Coronary artery (tissue), 2 donors: ENCODE measurements around the gene ELMO3.
A peak's percentile ranks its signal among the peaks of the same experiment; 100 is the strongest.

ENCODE experiments used
- DNase-seq: peaks from one replicate; pipeline ENCODE4 v3.0.0-alpha.2; 2017; ENCODE audit warnings: low spot score
- H3K27ac ChIP-seq, 2 donors: fragments of 200-600 bp; sonication (generic); one replicate each; pipeline ENCODE4 v1.5.1; 2016 to 2019
- H3K4me3 ChIP-seq: fragments of 200-600 bp; sonication (generic); 2 replicates; pipeline ENCODE4 v1.5.1; 2016; ENCODE audit warnings: mild to moderate bottlenecking, moderate library complexity
- TF ChIP-seq, protein P1 (sequence below): fragments of 200-600 bp; sonication (generic); IDR thresholded peaks from one replicate; pipeline ENCODE4 v1.5.1; 2019; ENCODE audit warnings: antibody characterized with exemption

The ELMO3 gene

DNA sequence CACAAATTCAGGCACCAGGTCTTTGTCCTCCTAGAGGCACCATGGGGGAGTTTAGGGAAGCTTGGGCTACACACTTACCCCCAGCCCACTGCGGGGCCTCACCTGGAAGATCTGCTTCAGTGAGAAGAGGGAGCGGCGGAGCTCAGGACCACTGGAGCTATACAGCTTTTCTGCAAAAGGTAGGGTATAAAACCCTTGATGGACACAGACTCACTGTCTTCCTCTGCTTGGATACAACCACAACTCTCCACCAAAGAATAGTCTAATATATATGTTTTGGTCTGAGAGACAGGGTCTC is 39.3 kb downstream of the ELMO3 start:
- no peak for DNase-seq

DNA sequence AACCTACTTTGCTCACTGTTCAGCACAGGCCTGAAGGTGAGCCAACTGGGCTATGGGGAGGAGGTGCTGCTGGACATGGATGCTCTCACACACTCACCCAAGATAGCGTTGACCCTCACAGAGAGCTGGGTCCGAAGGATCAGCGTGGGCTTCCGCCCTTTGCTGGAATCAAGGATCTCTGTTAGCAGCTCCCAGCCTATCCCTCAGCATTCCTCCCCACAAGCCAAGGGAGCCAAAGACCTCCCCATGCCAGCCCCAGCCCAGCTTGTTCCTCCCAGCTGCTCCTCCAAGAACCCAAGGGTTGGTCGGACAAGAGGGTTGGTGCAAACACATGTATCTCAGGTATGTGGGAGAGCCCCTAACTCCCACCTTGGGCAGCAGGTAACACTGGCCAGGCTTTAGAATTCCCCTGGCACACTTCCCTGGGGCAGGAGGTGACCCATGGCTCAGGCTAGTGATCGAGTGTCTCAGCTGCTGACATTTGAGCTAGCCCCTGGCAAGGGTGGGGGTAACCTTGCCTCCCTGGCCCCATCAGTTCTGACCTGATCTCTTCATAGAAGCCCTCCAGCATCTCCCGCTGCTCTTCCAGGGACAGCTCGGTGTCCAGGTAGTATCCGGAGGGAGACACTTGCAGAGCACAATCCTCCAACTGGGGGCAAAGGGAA is 40.0 kb downstream of the ELMO3 start:
- Histone ChIP-seq H3K4me3 (no peak overlapping the region), H3K27ac (no peak overlapping the region)
- no peak for DNase-seq
- TF ChIP-seq, protein P1, sequence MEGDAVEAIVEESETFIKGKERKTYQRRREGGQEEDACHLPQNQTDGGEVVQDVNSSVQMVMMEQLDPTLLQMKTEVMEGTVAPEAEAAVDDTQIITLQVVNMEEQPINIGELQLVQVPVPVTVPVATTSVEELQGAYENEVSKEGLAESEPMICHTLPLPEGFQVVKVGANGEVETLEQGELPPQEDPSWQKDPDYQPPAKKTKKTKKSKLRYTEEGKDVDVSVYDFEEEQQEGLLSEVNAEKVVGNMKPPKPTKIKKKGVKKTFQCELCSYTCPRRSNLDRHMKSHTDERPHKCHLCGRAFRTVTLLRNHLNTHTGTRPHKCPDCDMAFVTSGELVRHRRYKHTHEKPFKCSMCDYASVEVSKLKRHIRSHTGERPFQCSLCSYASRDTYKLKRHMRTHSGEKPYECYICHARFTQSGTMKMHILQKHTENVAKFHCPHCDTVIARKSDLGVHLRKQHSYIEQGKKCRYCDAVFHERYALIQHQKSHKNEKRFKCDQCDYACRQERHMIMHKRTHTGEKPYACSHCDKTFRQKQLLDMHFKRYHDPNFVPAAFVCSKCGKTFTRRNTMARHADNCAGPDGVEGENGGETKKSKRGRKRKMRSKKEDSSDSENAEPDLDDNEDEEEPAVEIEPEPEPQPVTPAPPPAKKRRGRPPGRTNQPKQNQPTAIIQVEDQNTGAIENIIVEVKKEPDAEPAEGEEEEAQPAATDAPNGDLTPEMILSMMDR, result no peak

More for the DNA sequence above, 39.3 kb downstream of the ELMO3 start:
- H3K27ac ChIP-seq, result no peak overlapping the region
- H3K4me3 ChIP-seq, result no peak overlapping the region
- TF ChIP-seq, protein P1, result no peak

DNA sequence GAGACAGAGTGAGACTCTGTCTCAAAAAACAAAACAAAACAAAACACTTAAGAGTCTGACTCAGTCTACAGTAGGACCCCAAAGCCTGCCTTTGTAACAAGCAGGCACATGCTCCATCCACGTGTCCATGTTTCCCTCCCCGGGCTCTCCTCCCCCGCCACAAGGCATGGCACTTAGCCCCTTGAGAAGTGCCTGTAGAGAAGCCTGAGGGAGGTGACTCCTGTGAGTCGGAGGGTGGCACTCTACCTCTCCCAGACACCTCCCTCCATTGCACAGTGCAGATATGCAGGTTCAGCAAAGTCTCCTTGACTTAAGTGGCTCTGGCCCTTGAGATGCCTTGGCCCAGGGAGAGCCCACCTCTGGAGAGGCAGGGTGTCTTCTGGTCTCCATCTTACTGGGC is 41.6 kb downstream of the ELMO3 start:
- H3K4me3 ChIP-seq, result no peak overlapping the region
- TF ChIP-seq, protein P1, result no peak
- DNase-seq, result no peak
- peak overlapping the region; percentile 74 to 88 for H3K27ac ChIP-seq

DNA sequence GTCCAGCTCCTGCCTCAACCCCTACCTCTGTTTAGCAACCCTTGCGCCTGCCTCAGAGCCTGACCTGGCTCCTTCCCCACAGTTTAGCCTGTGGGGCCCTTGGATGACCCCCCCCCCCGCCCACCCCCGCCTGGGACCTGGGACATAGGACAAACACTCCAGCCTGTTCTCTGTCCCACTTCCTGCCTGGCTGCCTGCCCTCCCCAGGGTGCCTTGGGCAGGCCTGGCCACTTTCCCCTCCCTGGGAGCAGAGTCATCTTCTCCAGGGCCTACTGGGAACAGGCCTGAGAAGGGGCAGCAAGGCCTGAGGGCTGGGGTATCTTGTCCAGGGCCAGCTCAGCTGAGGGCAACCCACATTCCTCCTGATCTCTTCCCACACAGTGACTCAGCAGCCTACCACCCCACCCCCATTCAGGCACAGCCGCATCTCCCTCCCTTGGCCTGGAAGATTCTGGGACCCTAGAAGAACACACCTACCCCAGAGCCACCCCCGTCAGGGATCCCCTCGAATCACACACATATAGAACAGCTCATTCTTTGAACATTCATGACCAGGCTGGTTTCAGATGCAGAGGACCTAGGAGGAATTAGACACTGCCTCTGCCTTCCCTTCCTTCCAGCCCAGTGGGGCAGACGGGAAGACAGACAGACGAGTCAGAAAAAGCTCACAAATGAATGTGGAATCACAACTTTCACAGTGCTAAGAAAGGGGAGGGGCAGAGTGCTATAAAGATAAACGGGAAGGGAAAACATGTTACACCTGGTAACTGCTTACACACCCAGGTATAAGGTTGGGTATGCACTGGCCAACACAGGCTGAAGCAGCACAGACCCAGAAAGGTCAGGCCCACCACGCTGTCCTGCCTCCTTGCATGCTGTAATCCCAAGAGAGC is 42.3 kb downstream of the ELMO3 start:
- Histone ChIP-seq H3K4me3 (peak overlapping the region; percentile 3), H3K27ac (peak overlapping the region; percentile 74 to 88)
- TF ChIP-seq, protein P1, result no peak
- peak; percentile 90 for DNase-seq

DNA sequence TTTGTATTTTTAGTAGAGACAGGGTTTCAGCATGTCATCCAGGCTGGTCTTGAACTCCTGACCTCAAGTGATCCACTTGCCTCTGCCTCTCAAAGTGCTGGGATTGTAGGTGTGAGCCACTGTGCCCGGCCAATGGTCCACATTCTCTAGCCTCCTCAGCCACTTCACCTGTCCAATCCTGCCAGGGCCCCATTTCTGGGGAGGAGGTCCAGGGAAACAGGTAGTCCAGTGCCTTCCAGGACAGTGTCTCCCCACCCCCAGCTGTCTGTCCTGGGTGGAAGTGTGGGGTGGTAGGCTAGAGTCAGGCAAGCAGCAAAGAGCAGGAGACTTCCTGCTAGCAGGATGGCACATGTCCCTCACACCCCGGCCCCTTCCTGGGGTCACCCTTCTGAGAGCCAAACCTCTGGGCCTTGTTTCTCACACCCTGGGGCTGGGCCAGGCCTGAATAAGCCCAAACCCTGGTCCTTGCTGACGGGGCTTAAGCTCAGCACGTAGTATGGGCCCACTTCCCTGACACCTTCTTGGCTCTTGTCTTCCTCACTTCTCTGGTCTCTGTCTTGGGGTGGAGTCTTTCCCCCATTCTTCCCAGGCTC is 43.3 kb downstream of the ELMO3 start:
- DNase-seq, result no peak
- TF ChIP-seq, protein P1, result no peak
- Histone ChIP-seq H3K27ac (peak overlapping the region; percentile 74 to 88), H3K4me3 (no peak overlapping the region)

DNA sequence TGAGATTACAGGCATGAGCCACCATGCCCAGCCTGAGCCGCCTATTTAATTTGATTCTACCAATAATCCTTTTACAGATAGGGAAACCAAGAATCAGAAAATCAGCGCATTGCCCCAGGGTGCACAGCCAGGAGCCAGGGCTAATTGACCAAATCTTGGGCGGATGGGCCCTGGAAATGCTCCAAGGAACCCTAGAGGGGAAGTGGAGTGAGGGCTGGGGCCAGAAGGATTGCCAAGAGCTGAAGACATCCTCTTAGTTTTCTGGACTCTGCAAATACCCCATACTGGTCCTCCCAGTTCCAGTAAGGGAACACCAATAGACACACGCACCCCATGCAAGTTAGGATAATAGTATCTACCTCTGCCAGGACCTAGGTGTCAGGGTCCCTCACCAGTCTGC is 44.5 kb downstream of the ELMO3 start:
- DNase-seq, result no peak
- peak overlapping the region in 1 of 2 donors; percentile 93 for H3K27ac ChIP-seq
- TF ChIP-seq, protein P1, result no peak
- H3K4me3 ChIP-seq, result no peak overlapping the region
